GM12878 (cell line): Measurements from ENCODE around the gene TCEANC. TPM values are rescaled to one million over a fixed set of nuclear protein-coding genes. Genes with fewer than 3 reads are reported as not detected.

ENCODE experiments used
- ATAC-seq: fragments of 200-7000 bp; cut with Tn5 transposase; 3 replicates; pipeline ENCODE4 v1.9.1; 2020; ENCODE audit warnings: mild to moderate bottlenecking, moderate library complexity
- BruUV-seq: library from RNA; stranded (reverse); fragments of 400-500 nt; replicated peaks from 2 replicates; lab custom pipeline; 2021; lab: Mats Ljungman, UMichigan
- CTCF ChIA-PET: fragments of 300-600 bp; sonication (Branson Sonifier 250); formaldehyde crosslinking; extraction: SDS; loops from one replicate; lab custom pipeline; 2021; ENCODE audit warnings: inconsistent platforms; lab: Yijun Ruan, JAX
- POLR2A ChIA-PET: fragments of 350-600 bp; formaldehyde crosslinking; extraction: SDS; loops from one replicate; lab custom pipeline; 2021; ENCODE audit warnings: inconsistent platforms; lab: Charles Lee
- RAD21 ChIA-PET: fragments of 300-600 bp; sonication (Branson Sonifier 250); formaldehyde crosslinking; loops from one replicate; lab custom pipeline; 2023; ENCODE audit warnings: antibody characterized with exemption; ENCODE audit not compliant: unreplicated experiment; lab: Charles Lee
- SMC1A ChIA-PET: fragments of 300-600 bp; sonication (Branson Sonifier 250); formaldehyde crosslinking; loops from one replicate; lab custom pipeline; 2023; ENCODE audit not compliant: unreplicated experiment, uncharacterized antibody; lab: Charles Lee
- DNase-seq: peaks from one replicate; pipeline ENCODE4 v3.0.0-alpha.2; 2011; ENCODE audit warnings: low read depth, low spot score
- FAIRE-seq: peaks from 3 replicates; lab custom pipeline; 2011; peaks lifted over from hg19 to GRCh38; lab: Jason Lieb, UNC
- H2AFZ ChIP-seq: 2 replicates; pipeline ENCODE4 v1.6.0; 2011; ENCODE audit warnings: low read depth, low read length, control low read depth; ENCODE audit not compliant: control insufficient read depth
- H3K27ac ChIP-seq: 2 replicates; pipeline ENCODE4 v1.5.1; 2011; ENCODE audit warnings: control low read depth; ENCODE audit not compliant: control insufficient read depth, insufficient read depth
- H3K27me3 ChIP-seq, 2 experiments: replicated peaks in 1 of 2; 2 replicates each; pipeline versions ENCODE4 v1.6.0 to v1.6.1; 2011; ENCODE audit warnings: low read length in 1 of 2; ENCODE audit not compliant: control insufficient read depth in 2 of 2, insufficient read depth in 2 of 2
- H3K36me3 ChIP-seq, 2 experiments: 2 replicates each; pipeline ENCODE4 v1.5.1; 2011; ENCODE audit warnings: low read length in 1 of 2; ENCODE audit not compliant: control insufficient read depth in 2 of 2, insufficient read depth in 2 of 2
- H3K4me1 ChIP-seq: 2 replicates; pipeline ENCODE4 v1.6.1; 2011; ENCODE audit warnings: mild to moderate bottlenecking, low read length, moderate library complexity, mixed read lengths; ENCODE audit not compliant: control insufficient read depth, insufficient read depth
- H3K4me2 ChIP-seq: 2 replicates; pipeline ENCODE4 v1.6.0; 2011; ENCODE audit warnings: control low read depth; ENCODE audit not compliant: control insufficient read depth, insufficient read depth
- H3K4me3 ChIP-seq: fragments of 200-600 bp; sonication (generic); 2 replicates; pipeline ENCODE4 v1.5.1; 2016
- H3K79me2 ChIP-seq: 2 replicates; pipeline ENCODE4 v1.6.0; 2011; ENCODE audit warnings: low read length; ENCODE audit not compliant: control insufficient read depth, insufficient read depth
- H3K9ac ChIP-seq: 2 replicates; pipeline ENCODE4 v1.8.0; 2011; ENCODE audit warnings: low read length, control low read depth, mixed read lengths; ENCODE audit not compliant: control insufficient read depth, insufficient read depth
- H3K9me3 ChIP-seq: replicated peaks from 3 replicates; pipeline ENCODE4 v1.5.1; 2011; ENCODE audit warnings: mild to moderate bottlenecking, low read length; ENCODE audit not compliant: control insufficient read depth, insufficient read depth
- H4K20me1 ChIP-seq: 2 replicates; pipeline ENCODE4 v1.6.0; 2011; ENCODE audit not compliant: control insufficient read depth, insufficient read depth
- FOXM1 ChIP-seq: IDR thresholded peaks from 2 replicates; pipeline ENCODE4 v1.6.1; 2012; ENCODE audit warnings: low read depth, mild to moderate bottlenecking, inconsistent platforms, low read length, moderate library complexity
- TAF1 ChIP-seq: IDR thresholded peaks from 2 replicates; pipeline ENCODE4 v1.6.1; 2011; ENCODE audit warnings: mild to moderate bottlenecking, low read depth, low read length, borderline replicate concordance
- WRNIP1 ChIP-seq: IDR thresholded peaks from 2 replicates; pipeline ENCODE4 v1.6.1; 2011; ENCODE audit warnings: low read depth, low read length, improper control_type of control experiment, borderline replicate concordance
- WGBS: methylation state at CpG from one replicate; pipeline ENCODE4 v1.1.6; 2016; ENCODE audit warnings: low lambda C conversion rate; ENCODE audit not compliant: insufficient replicate concordance, insufficient coverage; ENCODE audit errors: missing lambda C conversion rate; 5-methylcytosine and 5-hydroxymethylcytosine counted together
- in situ Hi-C: fragments of 300-500 bp; cut with MboI; formaldehyde crosslinking; loops from 9 replicates; pipeline ENCODE4 v1.14.3; 2018; ENCODE audit warnings: mixed read lengths
- intact Hi-C: fragments of 100-400 bp; cut with micrococcal nuclease; formaldehyde crosslinking; loops from one replicate; pipeline ENCODE4 v1.14.2; 2022; ENCODE audit not compliant: unreplicated experiment
- polyA plus RNA-seq, 11 experiments: library from polyadenylated mRNA; depleted of rRNA in 4 of 11; unstranded in 6 of 11; stranded (reverse) in 5 of 11; fragments of >200 nt; fragmentation: Nextera tagmentation in 4 of 11; fragmentation: Illumina TruSeq in 1 of 11; extraction: Ambion mirVana in 4 of 11; extraction: Trizol in 1 of 11; gene quantifications; 1 replicate in 1 of 11; 2 replicates in 10 of 11; pipeline versions ENCODE4 v1.2.1 to v1.2.3, GENCODE V29; 2011 to 2016; ENCODE audit warnings: inconsistent platforms in 2 of 11, missing spikeins in 2 of 11, low read depth in 1 of 11
- total RNA-seq, 4 experiments: library from RNA; depleted of rRNA in 3 of 4; stranded (reverse); fragments of >200 nt in 3 of 4; fragmentation: Illumina TruSeq in 1 of 4; extraction: Trizol in 1 of 4; gene quantifications; 2 replicates each; pipeline versions ENCODE4 v1.2.1 to v1.2.3, GENCODE V29; 2013 to 2021
- TF ChIP-seq, protein P1 (sequence below), 3 experiments: IDR thresholded peaks in 2 of 3; conservative IDR thresholded peaks in 1 of 3; 2 replicates each; pipeline ENCODE4 v1.5.1; 2011; ENCODE audit warnings: low read depth in 3 of 3, low read length in 3 of 3, mild to moderate bottlenecking in 3 of 3, control low read depth in 2 of 3, moderate library complexity in 2 of 3, inconsistent platforms in 1 of 3, mixed read lengths in 1 of 3; ENCODE audit not compliant: control insufficient read depth in 2 of 3, insufficient read depth in 1 of 3; ENCODE audit errors: extremely low read depth in 1 of 3

Gene TCEANC
- total and polyA plus RNA-seq, 10 of the 15 experiments (the other 5 are each of a cell fraction or from before 2014, with no cell fraction given): 1.1 to 4.9 (median 2.9) TPM

DNA sequence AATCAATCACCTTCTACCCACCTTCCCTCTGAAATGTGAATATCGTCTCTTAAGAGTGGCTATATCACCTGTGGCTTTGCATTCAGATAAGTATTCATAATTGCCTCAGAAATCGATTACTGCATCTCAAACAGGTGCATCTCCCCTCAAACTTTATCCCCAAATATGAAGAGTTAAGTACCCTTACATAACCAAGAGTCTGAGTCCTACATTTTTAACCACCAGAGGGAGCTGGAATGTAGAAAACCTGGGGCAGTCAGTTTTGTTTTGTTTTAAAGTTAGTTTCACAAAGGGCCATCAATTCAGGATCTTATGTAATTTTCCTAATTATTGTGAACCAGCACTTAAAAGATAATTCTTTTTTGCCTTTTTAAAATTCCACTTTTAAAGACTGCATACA is 5.7 kb downstream of the TCEANC start (continued):
- TF ChIP-seq, protein P1, sequence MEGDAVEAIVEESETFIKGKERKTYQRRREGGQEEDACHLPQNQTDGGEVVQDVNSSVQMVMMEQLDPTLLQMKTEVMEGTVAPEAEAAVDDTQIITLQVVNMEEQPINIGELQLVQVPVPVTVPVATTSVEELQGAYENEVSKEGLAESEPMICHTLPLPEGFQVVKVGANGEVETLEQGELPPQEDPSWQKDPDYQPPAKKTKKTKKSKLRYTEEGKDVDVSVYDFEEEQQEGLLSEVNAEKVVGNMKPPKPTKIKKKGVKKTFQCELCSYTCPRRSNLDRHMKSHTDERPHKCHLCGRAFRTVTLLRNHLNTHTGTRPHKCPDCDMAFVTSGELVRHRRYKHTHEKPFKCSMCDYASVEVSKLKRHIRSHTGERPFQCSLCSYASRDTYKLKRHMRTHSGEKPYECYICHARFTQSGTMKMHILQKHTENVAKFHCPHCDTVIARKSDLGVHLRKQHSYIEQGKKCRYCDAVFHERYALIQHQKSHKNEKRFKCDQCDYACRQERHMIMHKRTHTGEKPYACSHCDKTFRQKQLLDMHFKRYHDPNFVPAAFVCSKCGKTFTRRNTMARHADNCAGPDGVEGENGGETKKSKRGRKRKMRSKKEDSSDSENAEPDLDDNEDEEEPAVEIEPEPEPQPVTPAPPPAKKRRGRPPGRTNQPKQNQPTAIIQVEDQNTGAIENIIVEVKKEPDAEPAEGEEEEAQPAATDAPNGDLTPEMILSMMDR (IDR thresholded peaks at IDR 0.05 in 2 of 3, conservative IDR thresholded peaks at IDR 0.05 in 1 of 3; ENCODE audit: control insufficient read depth in 2 of 3, extremely low read depth in 1 of 3, insufficient read depth in 1 of 3, low read depth in 3 of 3, low read length in 3 of 3): peak; percentile 59 to 72 (median 68)
- TF ChIP-seq TAF1: no peak

DNA sequence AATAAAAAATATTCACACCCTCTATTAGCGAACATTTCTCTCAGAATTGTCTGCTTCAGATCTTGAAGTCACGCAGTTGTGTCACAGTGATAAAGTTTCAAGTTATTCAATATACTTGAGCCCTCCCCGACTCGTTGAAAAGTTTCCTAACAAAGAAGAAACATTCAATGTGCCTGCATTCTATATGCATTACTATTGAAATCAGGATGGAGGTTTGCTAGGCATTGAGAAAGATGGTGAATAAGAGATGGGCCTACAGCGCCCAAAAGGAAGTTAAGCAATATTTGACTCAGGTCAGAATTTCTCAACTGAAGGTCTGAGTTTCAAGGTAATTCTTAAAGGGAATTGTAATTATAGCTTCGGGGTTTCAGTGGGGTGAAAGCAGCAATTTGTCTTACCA is 6.1 kb downstream of the TCEANC start:
- DNase-seq (no peak), FAIRE-seq (no peak), ATAC-seq (peak; percentile 54)
- Histone ChIP-seq H3K79me2 (peaks cover 12% of the 10 kb centered on the region), H3K4me3 (no peak overlapping the region), H3K27me3 (no peaks in the 10 kb centered on the region), H3K9me3 (no peaks in the 10 kb centered on the region), H4K20me1 (no peaks in the 10 kb centered on the region), H2AFZ (peak overlapping the region; percentile 51), H3K4me1 (peaks cover 12% of the 10 kb centered on the region), H3K36me3 (peaks cover 0 to 4% of the 10 kb centered on the region in 2 experiments; a peak in 1 of 4 replicates), H3K9ac (peak overlapping the region; percentile 29; the same call in 1 of the 2 replicates), H3K27ac (peak overlapping the region; percentile 73), H3K4me2 (peak overlapping the region; percentile 44; the same call in 1 of the 2 replicates)
- in situ Hi-C loops: loop anchor here (5.0 to 25.0 kb wide), 3 partner anchors 88 to 697 kb away; no protein-coding TSS in a partner anchor
- POLR2A ChIA-PET: interaction anchor here (0.6 to 1.6 kb wide), 5 partner anchors 33 to 93 kb away, joined by 3 to 12 read pairs (median 4); partner anchors contain the start of genes OFD1 and TRAPPC2
- CTCF ChIA-PET: interaction anchor here (0.9 to 2.1 kb wide), 13 partner anchors 29 to 373 kb away, joined by 3 to 11 read pairs (median 6); partner anchors contain the start of genes OFD1 and TRAPPC2
- intact Hi-C loops: loop anchor here (2.0 to 10.0 kb wide), 3 partner anchors 73 to 404 kb away; partner anchors contain the start of genes OFD1 and TRAPPC2
- RAD21 ChIA-PET: interaction anchor here (0.7 to 2.0 kb wide), 16 partner anchors 11 to 373 kb away, joined by 3 to 12 read pairs (median 6); partner anchors contain the start of genes OFD1, RAB9A and TRAPPC2
- BruUV-seq: no TSS peak
- SMC1A ChIA-PET: interaction anchor here (0.8 to 5.7 kb wide), 18 partner anchors 10 to 373 kb away, joined by 3 to 75 read pairs (median 5); partner anchors contain the start of gene RAB9A
- TF ChIP-seq FOXM1 (0 out of 2 replicates have a peak, but pooled peaks have one; percentile 3), WRNIP1 (no peak)
- TF ChIP-seq, protein P1 (IDR thresholded peaks at IDR 0.05 in 2 of 3, conservative IDR thresholded peaks at IDR 0.05 in 1 of 3; ENCODE audit: control insufficient read depth in 2 of 3, extremely low read depth in 1 of 3, insufficient read depth in 1 of 3, low read depth in 3 of 3, low read length in 3 of 3): no peak
- 40% methylated on average over 6 of the region's 6 CpGs for WGBS
